Stimulated activated CD4-positive, alpha-beta T cell treated with anti-CD3 and anti-CD28 coated beads, Interleukin-15, amount 100 ng/mL, for 48 hours (primary cell): ENCODE data around the gene CD83.
"Not testable (repeated sequence)": the region's sequence is repeated elsewhere in the genome, so short reads cannot be mapped to it uniquely, and the experiment has no call there.

Experiments used
- DNase-seq, 2 donors: peaks; one replicate each; pipeline ENCODE4 v3.0.0-alpha.2; 2020; ENCODE audit warnings: low read depth in 2 of 2

The CD83 gene

GRCh38 chr6:14147891-14148290 lies 30.3 kb downstream of the CD83 start:
- no peak for DNase-seq

GRCh38 chr6:14148471-14148870 lies 30.9 kb downstream of the CD83 start:
- DNase-seq: no peak

GRCh38 chr6:14149053-14149738 lies 31.6 kb downstream of the CD83 start:
- DNase-seq: no peak

- DNase-seq: no peak
Observed at GRCh38 chr6:14149739-14150130, 32.2 kb downstream of the CD83 start.

- DNase-seq: not testable (repeated sequence)
Observed at GRCh38 chr6:14151300-14151699, 33.7 kb downstream of the CD83 start.

GRCh38 chr6:14151773-14152172 lies 34.2 kb downstream of the CD83 start:
- DNase-seq: no peak

- no peak for DNase-seq
Observed at GRCh38 chr6:14153228-14153627, 35.7 kb downstream of the CD83 start.

- no peak for DNase-seq
Observed at GRCh38 chr6:14159090-14159489, 41.5 kb downstream of the CD83 start.

- no peak for DNase-seq
Observed at GRCh38 chr6:14162826-14163225, 45.3 kb downstream of the CD83 start.

GRCh38 chr6:14165091-14165490 lies 47.5 kb downstream of the CD83 start:
- no peak for DNase-seq

- DNase-seq: no peak
Observed at GRCh38 chr6:14166839-14167238, 49.3 kb downstream of the CD83 start.

GRCh38 chr6:14170128-14170527 lies 52.6 kb downstream of the CD83 start:
- no peak for DNase-seq

GRCh38 chr6:14172562-14172961 lies 55.0 kb downstream of the CD83 start:
- DNase-seq: no peak

GRCh38 chr6:14174226-14174625 lies 56.7 kb downstream of the CD83 start:
- no peak for DNase-seq

GRCh38 chr6:14174996-14175395 lies 57.4 kb downstream of the CD83 start:
- DNase-seq: no peak

GRCh38 chr6:14176429-14176828 lies 58.9 kb downstream of the CD83 start:
- no peak for DNase-seq

- no peak for DNase-seq
Observed at GRCh38 chr6:14177413-14178082, 60.0 kb downstream of the CD83 start.

- DNase-seq: no peak
Observed at GRCh38 chr6:14178083-14178445, 60.5 kb downstream of the CD83 start.

- DNase-seq: no peak
Observed at GRCh38 chr6:14180609-14181008, 63.0 kb downstream of the CD83 start.

GRCh38 chr6:14182916-14183315 lies 65.3 kb downstream of the CD83 start:
- DNase-seq: no peak
